ENCODE results near the gene STXBP5.
"Not testable (repeated sequence)": the region's sequence is repeated elsewhere in the genome, so short reads cannot be mapped to it uniquely, and the experiment has no call there.

Gene STXBP5

GRCh38 chr6:147251072-147251471 is 46.9 kb downstream of the STXBP5 start:
- no peak overlapping the region for H3K4me3 ChIP-seq (ENCODE audit: low read length)
- DNase-seq (ENCODE audit: low read depth), result no peak
- no peak for TF ChIP-seq CTCF (conservative IDR thresholded peaks at IDR 0.05; ENCODE audit: low read depth, low read length)

GRCh38 chr6:147254929-147255473 is 50.8 kb downstream of the STXBP5 start:
- not testable (repeated sequence) for DNase-seq (ENCODE audit: low read depth); H3K4me3 ChIP-seq (ENCODE audit: low read length)

GRCh38 chr6:147255948-147256674 is 51.9 kb downstream of the STXBP5 start:
- no peak overlapping the region for H3K4me3 ChIP-seq (ENCODE audit: low read length)
- no peak for TF ChIP-seq CTCF (conservative IDR thresholded peaks at IDR 0.05; ENCODE audit: low read depth, low read length)
- no peak for DNase-seq (ENCODE audit: low read depth)

- DNase-seq (ENCODE audit: low read depth), result no peak
- no peak for TF ChIP-seq CTCF (conservative IDR thresholded peaks at IDR 0.05; ENCODE audit: low read depth, low read length)
- no peak overlapping the region for H3K4me3 ChIP-seq (ENCODE audit: low read length)
Measured at GRCh38 chr6:147257760-147258159, 53.5 kb downstream of the STXBP5 start.

GRCh38 chr6:147260091-147260490 is 55.9 kb downstream of the STXBP5 start:
- no peak overlapping the region for H3K4me3 ChIP-seq (ENCODE audit: low read length)
- DNase-seq (ENCODE audit: low read depth), result no peak
- TF ChIP-seq CTCF (conservative IDR thresholded peaks at IDR 0.05; ENCODE audit: low read depth, low read length), result no peak

GRCh38 chr6:147262946-147263345 is 58.7 kb downstream of the STXBP5 start:
- no peak for TF ChIP-seq CTCF (conservative IDR thresholded peaks at IDR 0.05; ENCODE audit: low read depth, low read length)

GRCh38 chr6:147266821-147267220 is 62.6 kb downstream of the STXBP5 start:
- no peak overlapping the region for H3K4me3 ChIP-seq (ENCODE audit: low read length)
- TF ChIP-seq CTCF (conservative IDR thresholded peaks at IDR 0.05; ENCODE audit: low read depth, low read length), result no peak
- no peak for DNase-seq (ENCODE audit: low read depth)

More at GRCh38 chr6:147262946-147263345, 58.7 kb downstream of the STXBP5 start:
- no peak for DNase-seq (ENCODE audit: low read depth)
- no peak overlapping the region for H3K4me3 ChIP-seq (ENCODE audit: low read length)
